Renal pelvis (tissue), 4 donors: ENCODE measurements around the gene ELAC1. TPM values are rescaled to one million over a fixed set of nuclear protein-coding genes. Genes with fewer than 3 reads are reported as not detected.
"Not testable (repeated sequence)": the region's sequence is repeated elsewhere in the genome, so short reads cannot be mapped to it uniquely, and the experiment has no call there.

Experiments used
- DNase-seq: peaks from one replicate; pipeline ENCODE4 v3.0.0-alpha.2; 2013
- polyA plus RNA-seq, 3 donors: library from polyadenylated mRNA; unstranded; fragments of 120-200 nt; gene quantifications; one replicate each; pipeline ENCODE4 v1.2.1, GENCODE V29; 2013; ENCODE audit not compliant: insufficient read length in 3 of 3

The ELAC1 gene
- polyA plus RNA-seq, 3 donors, result 14.2 to 18.0 (median 16.7) TPM

DNA sequence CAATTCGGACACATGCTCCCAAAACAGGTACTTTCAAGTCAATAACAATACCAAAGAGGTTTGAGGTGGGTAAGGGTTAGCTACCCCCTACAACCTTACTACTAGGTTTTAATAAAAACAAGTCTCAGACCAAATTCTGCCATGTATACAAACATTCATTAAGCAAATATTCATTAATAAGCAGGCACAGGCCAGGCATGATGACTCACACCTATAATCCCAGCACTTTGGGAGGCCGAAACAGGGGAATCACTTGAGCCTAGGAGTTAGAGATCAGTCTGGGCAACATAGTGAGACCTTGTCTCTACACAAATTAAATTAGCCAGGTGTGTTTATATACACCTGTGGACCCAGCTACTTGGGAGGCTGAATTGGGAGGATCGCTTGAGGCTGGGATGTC lies 11.7 kb upstream of the ELAC1 start:
- no peak for DNase-seq

DNA sequence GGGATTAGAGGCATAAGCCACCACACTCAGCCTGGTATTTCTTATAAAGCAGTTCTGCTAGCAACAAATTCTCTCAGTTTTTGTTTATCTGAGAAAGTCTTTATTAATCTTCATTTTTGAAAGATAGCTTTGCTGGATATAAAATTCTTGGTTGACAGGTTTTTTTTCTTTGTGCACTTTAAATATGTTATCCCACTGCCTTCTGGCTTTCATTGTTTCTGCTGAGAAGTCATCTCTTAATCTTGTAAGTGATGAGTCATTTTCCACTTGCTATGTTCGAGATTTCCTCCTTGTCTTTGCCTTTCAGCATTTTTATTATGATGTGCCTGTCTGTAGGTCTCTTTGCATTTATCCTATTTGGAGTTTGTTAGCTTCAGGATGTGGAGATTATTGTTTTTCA lies 5.9 kb upstream of the ELAC1 start:
- DNase-seq, result no peak

DNA sequence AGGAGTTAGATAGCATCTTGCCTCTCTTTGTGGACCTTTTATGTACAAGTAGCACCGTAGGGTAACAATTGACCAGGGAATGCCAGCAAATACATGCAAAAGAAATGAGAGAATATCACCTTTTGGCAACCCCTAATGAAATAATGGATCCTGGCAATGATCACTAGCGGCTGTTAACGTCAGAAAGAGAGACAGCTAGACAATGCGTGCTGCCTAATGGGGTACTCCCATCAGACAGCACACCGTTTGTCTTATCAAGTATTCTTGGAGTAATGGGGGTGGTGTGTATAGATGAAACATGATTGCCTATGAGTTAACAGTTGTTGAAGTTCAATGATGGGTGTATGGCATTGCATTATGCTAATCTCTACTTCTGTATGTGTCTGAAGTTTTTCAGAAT lies 1.6 kb downstream of the ELAC1 start:
- DNase-seq, result no peak

DNA sequence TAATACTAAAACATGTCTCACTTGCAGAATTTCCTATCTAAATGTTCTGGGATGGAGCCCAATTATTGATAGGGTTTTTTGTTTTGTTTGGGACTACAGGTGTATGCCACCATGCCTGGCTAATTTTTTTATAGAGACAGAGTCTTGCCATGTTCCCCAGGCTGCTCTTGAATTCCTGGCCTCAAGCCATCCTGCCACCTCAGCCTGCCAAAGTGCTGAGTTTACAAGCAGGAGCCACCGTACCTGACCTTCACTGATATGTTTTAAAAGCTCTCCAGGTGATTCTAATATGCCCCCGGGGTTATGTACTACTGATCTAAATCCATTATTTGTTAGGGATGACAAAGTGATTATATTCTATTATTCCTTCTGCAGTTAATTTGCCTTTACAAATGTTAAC lies 2.2 kb downstream of the ELAC1 start:
- DNase-seq, result no peak

DNA sequence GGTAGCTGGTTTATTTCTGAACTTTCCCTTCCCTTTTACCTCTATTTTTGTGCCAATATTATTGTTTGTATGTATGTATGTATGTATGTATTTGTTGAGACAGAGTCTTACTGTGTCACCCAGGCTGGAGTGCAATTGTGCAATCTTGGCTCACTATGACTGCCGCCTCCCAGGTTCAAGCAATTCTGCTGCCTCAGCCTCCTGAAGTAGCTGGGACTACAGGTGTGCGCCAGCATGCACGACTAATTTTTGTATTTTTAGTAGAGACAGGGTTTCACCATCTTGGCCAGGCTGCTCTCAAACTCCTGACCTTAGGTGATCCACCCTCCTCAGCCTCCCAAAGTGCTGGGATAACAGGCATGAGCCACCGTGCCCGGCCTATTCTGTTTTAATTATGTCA lies 4.6 kb downstream of the ELAC1 start:
- DNase-seq, result not testable (repeated sequence)

DNA sequence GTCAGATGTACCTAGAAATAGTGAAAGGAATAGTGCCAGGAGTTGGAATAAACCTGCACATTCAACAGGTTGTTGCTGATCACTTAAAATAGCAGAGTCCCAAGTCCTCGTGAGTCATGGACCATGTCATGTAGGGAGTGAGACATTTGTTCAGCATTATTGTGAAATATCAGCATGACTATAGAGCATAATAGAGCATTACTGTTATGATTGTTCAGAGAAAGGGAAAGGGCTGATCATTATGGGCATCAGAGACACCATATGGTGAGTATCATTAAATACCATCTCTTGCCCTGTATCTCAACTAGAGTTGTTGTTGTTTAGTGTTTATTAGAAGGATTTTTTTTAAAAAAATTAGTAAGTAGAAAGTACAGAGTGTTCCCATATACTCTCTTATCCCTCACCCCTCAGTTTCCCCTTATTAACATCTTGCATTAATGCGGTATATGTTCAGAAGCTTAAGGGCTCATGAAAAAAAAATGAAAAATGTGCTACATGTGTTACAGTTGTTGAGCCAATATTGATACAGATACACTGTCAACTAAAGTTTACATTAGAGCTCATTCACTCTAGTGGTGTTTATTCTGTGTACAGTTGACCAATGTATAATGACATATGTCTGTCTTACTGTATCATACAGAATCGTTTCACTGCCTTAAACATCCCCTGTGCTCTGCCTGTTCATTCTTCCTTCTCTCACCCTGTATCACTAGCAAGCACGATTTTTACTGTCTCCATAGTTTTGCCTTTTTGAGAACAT lies 5.7 kb downstream of the ELAC1 start:
- no peak for DNase-seq

DNA sequence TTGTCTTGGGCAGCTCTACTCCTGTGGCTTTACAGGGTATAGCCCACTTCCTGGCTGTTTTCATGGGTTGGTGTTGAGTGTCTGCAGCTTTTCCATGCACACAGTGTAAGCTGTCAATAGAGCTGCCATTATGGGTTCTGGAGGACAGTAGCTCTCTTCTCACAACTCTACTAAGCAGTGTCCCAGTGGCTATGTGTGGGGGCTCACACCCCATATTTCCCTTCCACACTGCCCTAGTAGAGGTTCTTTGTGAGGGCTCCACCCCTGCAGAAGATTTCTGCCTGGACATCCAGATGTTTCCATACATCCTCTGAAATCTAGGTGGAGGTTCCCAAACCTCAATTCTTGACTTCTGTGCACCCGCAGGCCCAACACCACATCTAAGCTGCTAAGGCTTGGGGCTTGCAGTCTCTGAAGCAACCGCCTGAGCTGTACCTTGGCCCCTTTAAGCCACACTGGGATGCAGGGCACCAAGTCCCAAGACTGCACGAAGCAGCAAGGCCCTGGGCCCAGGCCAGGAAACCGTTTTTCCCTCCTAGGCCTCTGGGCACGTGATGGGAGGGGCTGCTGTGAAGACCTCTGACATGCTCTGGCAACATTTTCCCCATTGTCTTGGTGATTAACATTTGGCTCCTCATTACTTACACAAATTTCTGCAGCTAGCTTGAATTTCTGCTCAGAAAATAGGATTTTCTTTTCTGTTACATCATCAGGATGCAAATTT lies 9.4 kb downstream of the ELAC1 start:
- DNase-seq, result no peak

DNA sequence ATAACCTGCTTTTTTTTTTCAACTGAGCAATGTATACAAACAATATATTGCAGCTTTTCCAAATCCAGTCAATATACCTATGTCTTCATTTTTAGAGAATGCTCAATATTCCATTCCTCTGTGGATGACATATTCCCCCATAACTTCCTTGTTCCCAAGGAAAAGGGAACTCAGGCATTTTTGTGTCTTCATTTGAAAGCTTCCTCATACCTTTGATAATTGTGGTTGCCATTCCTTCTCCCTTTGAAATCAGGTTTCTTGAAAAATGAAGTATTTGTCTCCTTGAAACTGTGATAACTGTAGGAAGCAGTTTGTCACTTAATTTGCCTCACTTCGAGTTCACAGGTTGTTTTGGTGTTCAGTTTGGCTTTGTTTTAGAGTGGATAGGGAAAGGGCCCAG lies 13.5 kb downstream of the ELAC1 start:
- no peak for DNase-seq

DNA sequence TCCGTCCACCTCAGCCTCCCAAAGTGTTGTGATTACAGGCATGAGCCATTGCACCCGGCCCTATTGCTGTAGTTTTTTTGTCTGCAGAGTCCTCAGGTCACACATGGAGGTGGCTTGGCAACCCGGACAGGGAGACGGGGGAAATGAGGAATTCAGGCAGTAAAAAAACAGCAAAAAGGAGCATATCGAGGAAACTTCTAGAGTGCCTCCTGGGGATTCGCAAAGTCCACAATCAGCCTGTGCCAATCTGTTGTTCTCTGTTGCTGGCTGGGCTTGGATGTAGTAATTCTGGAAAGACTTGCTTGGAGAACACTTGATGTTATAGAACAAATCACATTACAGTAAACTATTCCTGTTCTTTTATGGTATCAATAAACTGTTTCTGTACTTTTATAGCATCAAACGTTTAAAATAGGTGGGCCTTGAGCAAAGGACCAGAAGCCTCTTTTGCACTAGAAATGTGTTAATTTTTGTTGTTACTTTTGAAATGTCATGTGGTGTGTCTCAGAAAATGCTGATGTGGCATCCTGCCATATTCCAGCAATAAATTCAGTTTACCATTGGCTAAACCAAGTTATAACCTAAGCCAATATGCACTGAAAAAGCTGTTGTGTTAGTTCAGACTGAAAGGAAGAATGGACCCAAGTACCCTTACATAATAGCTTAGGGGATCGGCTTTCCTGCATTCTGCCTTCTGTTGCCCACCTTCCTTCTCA lies 14.4 kb downstream of the ELAC1 start:
- DNase-seq, result no peak

DNA sequence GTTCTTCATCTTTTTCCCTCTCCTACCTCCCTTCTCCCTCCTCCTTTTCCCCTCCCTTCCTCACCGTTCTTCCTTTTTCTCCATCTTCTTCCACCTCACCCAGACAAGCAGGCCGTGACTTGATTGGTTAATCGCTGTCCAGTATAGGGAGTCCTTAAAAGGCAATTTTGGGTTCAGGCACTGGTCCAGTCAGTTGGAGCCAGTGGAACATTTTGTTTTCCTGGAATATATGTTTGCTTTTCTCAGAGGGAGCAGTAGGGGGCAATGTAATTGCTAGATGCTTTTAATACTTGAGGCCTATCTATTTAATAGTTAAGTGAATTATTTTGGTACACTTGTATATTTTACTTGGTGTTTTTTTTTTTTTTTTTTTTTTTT lies 15.0 kb downstream of the ELAC1 start:
- DNase-seq, result no peak

DNA sequence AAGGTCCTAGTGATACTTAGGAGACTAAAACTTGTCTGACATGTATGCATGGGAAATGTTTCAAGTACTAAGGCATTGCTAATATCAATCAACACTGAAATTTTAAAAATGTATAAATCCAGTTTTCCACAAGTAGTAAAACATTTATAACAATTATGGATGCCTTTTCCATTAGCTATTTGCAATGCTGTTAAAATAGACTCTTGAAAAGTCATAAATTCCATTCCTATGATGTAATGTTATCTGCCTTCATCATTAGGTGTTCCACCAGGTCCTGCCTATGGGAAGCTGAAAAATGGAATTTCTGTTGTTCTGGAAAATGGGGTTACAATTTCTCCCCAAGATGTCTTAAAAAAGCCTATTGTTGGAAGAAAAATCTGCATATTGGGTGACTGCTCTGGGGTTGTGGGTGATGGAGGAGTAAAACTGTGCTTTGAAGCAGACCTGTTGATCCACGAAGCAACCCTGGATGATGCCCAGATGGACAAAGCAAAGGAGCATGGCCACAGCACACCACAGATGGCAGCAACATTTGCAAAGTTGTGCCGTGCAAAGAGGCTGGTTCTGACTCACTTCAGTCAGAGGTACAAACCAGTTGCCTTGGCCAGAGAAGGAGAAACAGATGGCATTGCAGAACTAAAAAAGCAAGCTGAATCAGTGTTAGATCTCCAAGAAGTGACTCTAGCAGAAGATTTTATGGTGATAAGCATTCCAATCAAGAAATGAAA lies 18.7 kb downstream of the ELAC1 start:
- DNase-seq, result no peak

DNA sequence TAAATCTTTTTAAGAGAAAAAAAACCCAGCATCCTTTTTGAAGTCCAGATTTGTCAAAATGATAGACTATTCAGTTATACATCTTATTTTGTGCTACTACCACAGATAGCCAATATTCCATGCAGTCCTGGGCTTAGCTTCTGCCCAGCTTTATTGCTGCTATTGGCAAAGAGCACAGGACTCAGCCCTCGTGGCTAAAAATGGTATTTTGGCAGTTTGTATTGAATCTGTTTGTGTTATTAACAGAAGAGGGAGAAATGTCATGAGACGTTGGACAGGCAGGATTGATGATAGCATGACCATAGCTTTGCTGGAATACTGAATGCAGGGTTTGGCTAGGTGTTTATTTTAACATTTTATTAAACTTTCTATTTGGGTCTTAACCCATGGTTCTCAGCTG lies 19.4 kb downstream of the ELAC1 start:
- no peak for DNase-seq

DNA sequence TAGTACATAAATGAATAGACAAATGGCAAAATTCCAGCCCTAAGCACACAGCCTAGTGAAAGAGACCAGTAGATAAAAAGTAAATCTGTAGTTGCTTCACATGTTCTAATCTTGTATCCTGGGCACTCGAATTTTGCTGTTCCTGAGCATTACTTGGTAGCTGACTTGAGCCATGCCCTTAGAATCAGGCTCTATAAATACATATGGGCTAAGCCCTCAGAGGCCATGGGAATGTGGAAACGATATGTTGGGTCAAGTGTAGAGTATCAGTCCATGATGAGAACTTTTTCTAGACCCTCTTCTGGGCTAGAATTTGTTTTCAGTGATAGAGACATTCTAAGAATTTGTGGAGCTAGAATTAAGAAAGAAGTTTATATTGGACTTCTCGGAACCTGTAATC lies 21.9 kb downstream of the ELAC1 start:
- DNase-seq, result no peak

DNA sequence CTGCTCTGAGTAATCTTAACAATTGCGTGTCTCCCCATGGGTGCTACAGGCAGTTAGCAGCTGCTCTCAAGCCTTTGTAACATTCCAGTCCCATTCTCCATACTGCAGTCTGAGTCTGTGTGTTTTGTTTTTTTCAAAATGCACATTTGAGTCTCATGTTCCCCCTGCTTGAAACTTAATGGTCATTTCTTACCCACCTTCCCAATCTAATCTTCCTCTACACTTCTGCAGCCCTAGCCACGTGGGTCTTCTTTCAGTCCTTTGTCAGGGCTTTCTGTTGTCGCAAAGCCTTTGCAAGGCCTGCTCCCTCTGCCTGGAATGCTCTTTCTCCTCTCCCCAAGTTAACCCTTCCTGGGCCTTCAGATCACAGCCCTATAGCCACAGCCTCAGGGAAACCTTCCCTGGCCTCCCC lies 24.5 kb downstream of the ELAC1 start:
- no peak for DNase-seq

DNA sequence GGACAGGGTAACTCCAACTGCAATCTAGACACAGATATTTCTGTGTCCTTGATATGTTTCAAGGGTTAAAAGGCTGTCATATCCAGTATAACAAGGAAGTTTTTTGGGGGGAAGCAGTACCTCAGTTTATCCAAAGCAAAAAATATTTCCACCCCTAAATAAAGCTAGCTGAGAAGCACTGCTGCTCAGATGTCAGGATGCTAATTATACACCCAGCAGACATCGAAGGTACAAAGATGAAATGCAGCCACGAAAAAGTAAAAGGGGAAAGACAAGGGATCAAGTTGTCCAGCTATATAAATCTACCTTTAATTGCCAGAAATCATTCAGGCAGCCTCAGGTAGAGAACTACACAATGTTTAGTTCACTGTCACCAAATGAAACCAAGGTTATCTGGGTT lies 26.2 kb downstream of the ELAC1 start:
- DNase-seq, result no peak

DNA sequence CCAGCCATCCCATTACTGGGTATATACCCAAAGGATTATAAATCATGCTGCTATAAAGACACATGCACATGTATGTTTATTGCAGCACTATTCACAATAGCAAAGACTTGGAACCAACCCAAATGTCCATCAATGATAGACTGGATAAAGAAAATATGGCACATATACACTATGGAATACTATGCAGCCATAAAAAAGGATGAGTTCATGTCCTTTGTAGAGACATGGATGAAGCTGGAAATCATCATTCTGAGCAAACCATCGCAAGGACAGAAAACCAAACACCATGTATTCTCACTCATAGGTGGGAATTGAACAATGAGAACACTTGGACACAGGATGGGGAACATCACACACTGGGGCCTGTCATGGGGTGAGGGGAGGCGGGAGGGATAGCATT lies 35.3 kb downstream of the ELAC1 start:
- DNase-seq, result not testable (repeated sequence)

DNA sequence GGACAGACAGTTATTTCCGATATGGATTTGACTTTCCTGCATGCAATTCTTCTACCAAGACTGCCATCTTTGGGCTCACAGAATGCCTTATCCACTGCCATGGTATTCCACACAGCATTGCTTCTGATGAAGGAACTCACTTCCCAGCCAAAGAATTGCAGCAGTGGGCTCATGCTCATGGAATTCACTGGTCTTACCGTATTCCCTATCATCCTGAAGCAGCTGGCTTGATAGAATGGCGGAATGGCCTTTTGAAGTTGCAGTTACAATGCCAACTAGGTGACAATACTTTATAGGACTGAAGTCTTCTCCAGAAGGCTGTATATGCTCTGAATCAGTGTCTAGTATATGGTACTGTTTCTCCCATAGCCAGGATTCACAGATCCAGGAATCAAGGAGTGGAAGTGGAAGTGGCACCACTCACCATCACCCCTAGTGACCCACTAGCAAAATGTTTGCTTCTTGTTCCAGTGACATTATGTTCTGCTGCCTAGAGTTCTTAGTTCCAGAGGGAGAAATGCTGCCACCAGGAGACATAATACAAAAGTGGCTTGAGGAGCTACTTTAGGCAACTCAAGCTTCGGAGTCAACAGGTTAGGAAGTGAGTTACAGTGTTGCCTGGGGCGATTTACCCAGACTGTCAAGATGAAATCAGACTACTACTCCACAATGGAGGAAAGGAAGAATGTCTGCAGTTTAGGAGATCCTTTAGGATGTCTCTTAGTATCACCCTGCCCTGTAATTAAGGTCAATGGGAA lies 38.4 kb downstream of the ELAC1 start:
- DNase-seq, result no peak

DNA sequence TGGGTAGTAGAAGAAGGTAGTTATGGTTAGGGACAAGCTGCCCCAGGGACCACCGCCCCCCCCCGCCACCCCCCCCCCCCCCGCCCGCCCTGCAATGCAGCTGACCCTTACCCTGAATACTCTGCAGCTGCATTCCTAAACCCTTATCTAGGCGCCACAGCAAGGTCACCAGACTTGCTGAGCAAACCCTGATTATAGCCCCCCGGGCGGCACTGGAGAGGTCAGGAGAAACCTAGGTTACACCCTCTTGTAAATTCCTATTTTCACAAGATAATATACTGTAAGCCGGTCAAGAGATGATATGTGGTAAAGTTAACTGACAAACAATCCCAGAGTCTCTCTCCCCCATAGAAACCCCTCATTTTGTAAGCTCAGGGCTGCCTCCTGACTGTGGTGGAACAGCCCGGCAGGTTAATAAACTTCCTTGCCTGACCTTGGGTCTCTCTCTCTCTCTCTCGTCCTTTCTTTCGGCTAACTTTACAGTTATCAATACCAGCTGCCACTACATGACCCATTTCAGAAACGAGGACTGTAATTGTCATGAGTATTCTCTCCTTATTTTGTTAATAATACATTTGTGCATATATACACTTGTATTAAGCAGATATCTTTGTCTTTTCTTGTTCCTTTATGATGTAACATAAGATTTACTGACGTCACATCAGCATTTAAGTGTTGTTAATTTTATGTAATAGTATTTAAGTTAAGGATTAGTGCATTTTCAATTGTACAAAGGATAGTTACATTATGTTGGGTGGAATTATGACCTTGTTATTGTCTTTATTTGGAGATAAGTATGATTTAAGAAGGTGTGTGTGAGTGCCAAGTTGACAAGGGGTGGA lies 39.3 kb downstream of the ELAC1 start:
- DNase-seq, result no peak

DNA sequence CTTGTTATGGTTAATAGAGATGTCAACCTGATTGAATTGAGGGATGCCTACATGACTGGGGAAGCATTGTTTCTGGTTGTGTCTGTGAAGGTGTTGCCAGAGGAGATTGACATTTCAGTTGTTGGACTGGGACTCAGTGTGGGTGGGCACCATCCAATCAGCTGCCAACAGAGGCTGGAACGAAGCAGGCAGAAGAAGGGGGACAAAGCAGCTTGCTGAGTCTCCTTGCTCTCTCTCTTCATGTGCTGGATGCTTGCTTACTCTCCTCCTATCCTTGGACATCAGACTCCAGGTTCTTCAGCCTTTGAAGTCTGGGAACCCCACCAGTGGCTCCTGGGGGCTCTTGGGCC lies 39.9 kb downstream of the ELAC1 start:
- DNase-seq, result no peak

DNA sequence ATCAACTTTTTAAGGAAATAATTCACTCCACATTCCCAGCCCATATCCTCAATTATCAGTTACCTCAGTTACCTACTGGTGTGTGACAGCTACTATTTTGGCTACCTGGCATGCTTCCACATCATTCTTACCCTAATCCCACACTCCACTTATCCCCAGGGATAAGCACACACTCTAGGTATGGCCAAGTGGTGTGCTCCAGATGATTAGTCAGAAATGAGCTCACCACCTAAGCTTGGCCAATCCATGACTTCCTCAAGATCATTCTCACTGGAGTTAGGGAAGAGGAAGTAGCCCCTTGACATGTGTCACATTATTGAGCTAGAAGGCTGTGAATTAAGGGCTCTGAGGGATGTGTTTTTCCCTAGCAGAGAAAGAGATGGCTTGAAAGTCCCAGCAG lies 41.2 kb downstream of the ELAC1 start:
- no peak for DNase-seq

DNA sequence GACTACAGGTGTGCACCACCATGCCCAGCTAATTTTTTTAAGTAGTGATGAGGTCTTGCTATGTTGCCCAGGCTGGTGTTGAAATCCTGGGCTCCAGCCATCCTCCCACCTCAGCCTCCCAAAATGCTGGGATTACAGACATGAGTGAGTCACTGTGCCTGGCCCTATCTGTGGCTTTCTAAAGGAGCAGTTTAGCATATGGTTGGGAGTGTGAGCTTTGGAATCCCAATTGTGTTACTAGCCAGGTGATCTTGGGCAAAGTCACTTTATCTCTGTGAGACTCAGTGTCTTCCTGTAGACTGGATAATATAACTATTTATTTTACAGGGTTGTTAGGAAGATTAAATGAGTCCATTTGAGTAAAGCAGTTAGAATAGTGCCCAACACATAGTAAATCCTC lies 42.4 kb downstream of the ELAC1 start:
- no peak for DNase-seq
